ENCODE results near the gene ZNF888. TPM values are rescaled to one million over a fixed set of nuclear protein-coding genes. Genes with fewer than 3 reads are reported as not detected.

ZNF888 gene
- polyA plus RNA-seq, 1 experiment: 2.2 TPM

Small RNAs within 50 kb of the gene (small RNA-seq; reads per million reads assigned to genes)
- gene ZNF320 (ENCODE audit: insufficient read length, low read depth): not detected

Other genes with a start within 250 kb of the ZNF888 start
- gene ZNF611, start 188.4 kb downstream of the ZNF888 start, polyA plus RNA-seq (2011; rRNA removed): 7.2 and 7.5 TPM in 2 replicates
- 3.6 and 4.7 TPM in 2 replicates for gene ZNF600, start 136.6 kb downstream of the ZNF888 start, polyA plus RNA-seq (2011; rRNA removed)
- gene ZNF28, start 101.8 kb downstream of the ZNF888 start, polyA plus RNA-seq (2011; rRNA removed): 9.8 and 11.3 TPM in 2 replicates
- 13.6 and 19.1 TPM in 2 replicates for gene ZNF468, start 65.8 kb downstream of the ZNF888 start, polyA plus RNA-seq (2011; rRNA removed)
- 7.7 and 8.3 TPM in 2 replicates for gene ZNF320, start 25.8 kb downstream of the ZNF888 start, polyA plus RNA-seq (2011; rRNA removed)
- 4.7 and 6.3 TPM in 2 replicates for gene ZNF816, start 39.5 kb upstream of the ZNF888 start, polyA plus RNA-seq (2011; rRNA removed)
- gene ERVV-1, start 90.5 kb upstream of the ZNF888 start, polyA plus RNA-seq (2011; rRNA removed): not detected in 2 replicates
- gene ERVV-2, start 121.3 kb upstream of the ZNF888 start, polyA plus RNA-seq (2011; rRNA removed): not detected in 2 replicates
- gene ZNF160, start 180.0 kb upstream of the ZNF888 start, polyA plus RNA-seq (2011; rRNA removed): 19.4 and 23.7 TPM in 2 replicates
- gene ZNF415, start 209.5 kb upstream of the ZNF888 start, polyA plus RNA-seq (2011; rRNA removed): 14.5 and 19.3 TPM in 2 replicates
- 5.8 and 6.6 TPM in 2 replicates for gene ZNF347, start 235.6 kb upstream of the ZNF888 start, polyA plus RNA-seq (2011; rRNA removed)